Lower leg skin (tissue), 3 donors: Measurements from ENCODE around the gene KCTD19.

Experiments
- POLR2A ChIP-seq, 2 donors: fragments of 450-650 bp; IDR thresholded peaks; one replicate each; pipeline ENCODE4 v1.6.1; 2016 to 2017; ENCODE audit warnings: antibody characterized with exemption in 2 of 2, mild to moderate bottlenecking in 1 of 2, moderate library complexity in 1 of 2
- TF ChIP-seq, protein P1 (sequence below), 3 donors: fragments of 450-650 bp; IDR thresholded peaks; one replicate each; pipeline ENCODE4 v1.5.1; 2016; ENCODE audit warnings: antibody characterized with exemption in 3 of 3, mild to moderate bottlenecking in 3 of 3, moderate library complexity in 2 of 3

DNA sequence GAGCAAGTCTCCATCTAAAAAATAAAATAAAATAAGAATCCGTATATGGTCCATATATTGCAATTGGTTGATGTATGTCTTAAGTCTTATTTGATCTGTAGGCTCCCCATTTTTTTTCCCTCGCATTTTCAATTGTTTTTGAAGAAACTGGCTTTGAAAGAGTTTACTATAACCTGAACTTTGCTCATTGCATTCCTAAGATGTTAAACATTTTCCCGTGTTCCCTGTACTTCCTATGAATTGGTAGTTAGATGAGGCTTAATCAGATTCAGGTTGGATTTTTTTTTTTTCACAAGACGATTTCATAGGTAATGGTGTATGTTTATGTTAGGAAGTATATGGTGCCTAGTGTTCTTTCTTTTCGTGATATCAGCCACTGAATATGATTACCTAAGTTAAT is 3.4 kb upstream of the KCTD19 start:
- TF ChIP-seq, protein P1, sequence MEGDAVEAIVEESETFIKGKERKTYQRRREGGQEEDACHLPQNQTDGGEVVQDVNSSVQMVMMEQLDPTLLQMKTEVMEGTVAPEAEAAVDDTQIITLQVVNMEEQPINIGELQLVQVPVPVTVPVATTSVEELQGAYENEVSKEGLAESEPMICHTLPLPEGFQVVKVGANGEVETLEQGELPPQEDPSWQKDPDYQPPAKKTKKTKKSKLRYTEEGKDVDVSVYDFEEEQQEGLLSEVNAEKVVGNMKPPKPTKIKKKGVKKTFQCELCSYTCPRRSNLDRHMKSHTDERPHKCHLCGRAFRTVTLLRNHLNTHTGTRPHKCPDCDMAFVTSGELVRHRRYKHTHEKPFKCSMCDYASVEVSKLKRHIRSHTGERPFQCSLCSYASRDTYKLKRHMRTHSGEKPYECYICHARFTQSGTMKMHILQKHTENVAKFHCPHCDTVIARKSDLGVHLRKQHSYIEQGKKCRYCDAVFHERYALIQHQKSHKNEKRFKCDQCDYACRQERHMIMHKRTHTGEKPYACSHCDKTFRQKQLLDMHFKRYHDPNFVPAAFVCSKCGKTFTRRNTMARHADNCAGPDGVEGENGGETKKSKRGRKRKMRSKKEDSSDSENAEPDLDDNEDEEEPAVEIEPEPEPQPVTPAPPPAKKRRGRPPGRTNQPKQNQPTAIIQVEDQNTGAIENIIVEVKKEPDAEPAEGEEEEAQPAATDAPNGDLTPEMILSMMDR (IDR thresholded peaks at IDR 0.05): no peak
- TF ChIP-seq POLR2A (IDR thresholded peaks at IDR 0.05): no peak
